ENCODE data around the gene OGDH.
"Not testable (repeated sequence)": the region's sequence is repeated elsewhere in the genome, so short reads cannot be mapped to it uniquely, and the experiment has no call there.

The OGDH gene

GRCh38 chr7:44673324-44673723 lies 66.9 kb downstream of the OGDH start:
- no peak for DNase-seq

- no peak for DNase-seq
Observed at GRCh38 chr7:44673771-44674170, 67.3 kb downstream of the OGDH start.

- no peak for DNase-seq
Observed at GRCh38 chr7:44674381-44674780, 68.0 kb downstream of the OGDH start.

GRCh38 chr7:44676776-44677175 lies 70.3 kb downstream of the OGDH start:
- DNase-seq: no peak

DNA sequence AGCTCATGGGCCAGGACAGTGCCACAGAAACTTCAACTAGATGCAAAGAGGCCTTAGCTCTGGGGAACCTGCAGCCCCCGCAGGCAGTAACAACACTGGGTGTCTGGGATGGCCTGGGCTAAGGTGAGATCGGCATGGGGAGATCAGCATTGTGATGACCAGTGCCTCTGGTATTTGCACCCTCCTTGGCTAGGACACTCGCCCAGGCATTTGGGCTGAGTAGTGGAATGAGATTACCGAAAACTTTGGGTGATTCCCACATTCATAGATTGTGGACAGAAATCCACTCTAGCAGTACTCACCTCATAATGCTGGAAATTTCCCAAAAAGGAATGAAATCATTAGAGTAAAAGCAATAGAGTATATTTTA lies 71.7 kb downstream of the OGDH start:
- peak; percentile 2 for DNase-seq

DNA sequence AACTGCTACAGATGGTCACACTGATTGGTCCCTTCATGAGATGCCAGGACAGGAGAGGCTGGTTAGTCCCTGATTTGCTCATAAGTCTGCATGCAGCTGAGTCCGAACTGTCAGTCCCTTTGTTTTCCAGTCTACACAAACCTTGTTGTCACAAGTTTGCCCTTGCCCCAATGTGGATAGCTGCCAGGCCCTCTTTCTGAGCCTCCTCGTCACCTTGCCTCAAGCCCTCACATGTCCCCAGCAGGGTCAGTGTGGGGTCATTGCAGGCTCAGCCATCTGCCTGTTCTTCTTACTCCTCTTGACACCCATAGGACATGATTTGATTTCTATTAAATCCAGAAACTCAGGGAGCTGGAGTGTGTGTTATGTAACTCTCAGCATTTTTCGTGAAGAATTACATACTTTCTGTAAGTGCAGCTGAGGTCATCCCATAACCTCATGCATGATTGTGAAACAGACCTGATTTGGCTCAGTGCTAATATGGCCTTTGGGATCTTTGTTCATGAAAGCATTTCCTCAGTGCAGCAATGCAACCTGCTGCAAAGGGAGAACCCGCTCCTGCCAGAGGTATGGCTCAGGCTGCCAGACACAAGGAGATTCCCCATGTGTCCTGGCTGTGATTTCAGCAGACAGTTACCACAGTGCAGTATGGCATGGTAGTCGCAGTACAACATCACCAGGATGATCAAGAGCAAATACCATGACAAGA lies 72.2 kb downstream of the OGDH start:
- DNase-seq: peak; percentile 63

DNA sequence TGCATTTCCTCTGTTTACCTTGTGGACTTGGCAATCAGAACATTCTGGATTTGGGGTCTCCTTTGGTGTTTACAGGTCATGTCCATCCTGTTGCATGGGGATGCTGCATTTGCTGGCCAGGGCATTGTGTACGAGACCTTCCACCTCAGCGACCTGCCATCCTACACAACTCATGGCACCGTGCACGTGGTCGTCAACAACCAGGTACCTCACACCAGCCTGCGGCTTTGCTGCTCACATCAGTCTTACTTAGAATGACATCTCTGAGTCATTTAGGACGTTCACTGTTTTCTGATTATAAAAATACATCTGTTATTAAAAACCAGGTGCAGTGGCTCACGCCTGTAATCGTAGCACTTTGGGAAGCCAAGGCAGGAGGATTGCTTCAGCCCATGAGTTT lies 75.2 kb downstream of the OGDH start:
- DNase-seq: no peak

DNA sequence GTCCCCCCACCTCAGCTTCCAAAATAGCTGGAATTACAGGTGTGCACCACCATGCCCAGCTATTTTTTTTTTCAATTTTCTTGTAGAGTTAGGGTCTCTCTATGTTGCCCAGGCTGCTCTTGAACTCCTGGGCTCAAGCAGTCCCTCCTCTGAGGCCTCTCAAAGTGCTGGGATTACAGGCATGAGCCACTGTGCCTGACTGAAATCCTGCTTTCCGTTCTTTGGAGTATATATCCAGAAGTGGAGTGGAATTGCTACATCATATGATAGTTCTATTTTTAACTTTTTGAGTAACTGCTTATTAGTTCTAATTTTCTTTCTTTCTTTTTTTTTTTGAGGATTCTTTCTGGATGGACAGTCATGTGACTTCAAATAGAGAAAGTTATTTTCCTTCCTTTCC lies 79.3 kb downstream of the OGDH start:
- no peak for DNase-seq

DNA sequence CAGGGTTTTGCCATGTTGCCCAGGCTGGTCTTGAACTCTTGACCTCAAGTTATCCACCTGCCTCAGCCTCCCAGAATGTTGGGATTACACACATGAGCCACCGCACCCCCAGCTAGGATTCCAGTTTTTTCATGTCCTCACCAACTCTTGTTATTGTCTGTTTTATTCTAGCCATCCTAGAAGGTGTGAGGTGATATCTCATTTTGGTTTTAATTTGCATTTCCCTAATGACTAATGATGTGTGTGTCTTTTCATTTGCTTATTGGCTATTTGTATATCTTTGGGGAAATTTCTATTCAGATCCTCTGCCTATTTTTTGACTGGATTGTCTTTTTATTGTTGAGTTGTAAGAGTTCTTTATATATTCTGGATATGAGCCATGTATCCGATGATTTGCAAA lies 83.0 kb downstream of the OGDH start:
- DNase-seq: no peak

DNA sequence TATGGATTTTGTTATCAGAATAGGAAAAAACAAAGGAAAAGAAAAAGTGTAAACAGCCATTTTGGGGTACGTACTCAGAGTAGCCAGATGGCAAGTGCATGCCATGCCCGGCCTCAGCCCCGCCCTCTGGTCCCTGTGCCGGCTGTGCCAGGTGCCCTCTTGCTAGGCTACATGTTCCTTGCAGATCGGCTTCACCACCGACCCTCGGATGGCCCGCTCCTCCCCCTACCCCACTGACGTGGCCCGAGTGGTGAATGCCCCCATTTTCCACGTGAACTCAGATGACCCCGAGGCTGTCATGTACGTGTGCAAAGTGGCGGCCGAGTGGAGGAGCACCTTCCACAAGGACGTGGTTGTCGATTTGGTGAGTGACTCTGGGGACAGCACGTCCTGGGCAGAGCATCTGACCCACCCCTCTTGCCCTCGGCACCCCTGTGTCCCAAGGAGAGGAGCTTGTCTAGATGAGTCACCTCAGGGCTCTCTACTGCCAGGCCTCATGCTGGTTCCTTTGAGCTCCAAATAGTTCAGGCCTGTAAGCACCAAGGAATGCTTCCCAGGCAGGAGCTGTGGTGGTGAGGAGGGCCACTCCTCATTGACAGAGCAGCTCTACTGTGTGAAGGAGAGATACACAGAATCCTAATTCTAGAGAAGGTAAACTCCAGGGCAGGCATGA lies 87.3 kb downstream of the OGDH start:
- peak; percentile 83 for DNase-seq

DNA sequence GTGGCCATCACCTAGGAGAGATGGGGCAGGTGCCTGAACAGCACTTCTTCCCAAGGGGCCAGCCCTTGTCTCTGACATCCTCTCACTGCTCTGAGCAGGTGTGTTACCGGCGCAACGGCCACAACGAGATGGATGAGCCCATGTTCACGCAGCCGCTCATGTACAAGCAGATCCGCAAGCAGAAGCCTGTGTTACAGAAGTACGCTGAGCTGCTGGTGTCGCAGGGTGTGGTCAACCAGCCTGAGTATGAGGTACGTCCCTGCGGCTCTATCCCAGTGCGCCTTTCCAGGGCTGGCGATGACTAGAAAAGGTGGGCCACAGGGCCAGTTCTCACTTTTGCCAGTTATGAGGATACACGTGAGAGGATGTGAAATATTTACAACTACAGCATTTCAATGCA lies 87.9 kb downstream of the OGDH start:
- no peak for DNase-seq

- DNase-seq: no peak
Observed at GRCh38 chr7:44694766-44695165, 88.3 kb downstream of the OGDH start.

DNA sequence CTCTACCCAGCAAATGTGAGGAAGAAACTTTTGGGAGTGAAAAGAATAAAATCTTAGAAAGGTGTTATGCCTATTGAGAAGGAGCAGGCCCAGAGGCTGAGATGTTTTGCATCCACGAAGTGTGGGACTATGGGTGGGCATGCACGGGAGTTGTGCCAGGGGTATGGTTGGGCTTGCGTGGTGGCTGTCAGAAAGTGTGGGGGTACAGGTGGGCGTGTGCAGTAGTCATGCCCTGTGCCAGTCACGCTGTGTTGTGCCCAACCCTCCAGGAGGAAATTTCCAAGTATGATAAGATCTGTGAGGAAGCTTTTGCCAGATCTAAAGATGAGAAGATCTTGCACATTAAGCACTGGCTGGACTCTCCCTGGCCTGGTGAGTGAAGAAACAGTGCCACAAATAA lies 89.3 kb downstream of the OGDH start:
- DNase-seq: no peak

DNA sequence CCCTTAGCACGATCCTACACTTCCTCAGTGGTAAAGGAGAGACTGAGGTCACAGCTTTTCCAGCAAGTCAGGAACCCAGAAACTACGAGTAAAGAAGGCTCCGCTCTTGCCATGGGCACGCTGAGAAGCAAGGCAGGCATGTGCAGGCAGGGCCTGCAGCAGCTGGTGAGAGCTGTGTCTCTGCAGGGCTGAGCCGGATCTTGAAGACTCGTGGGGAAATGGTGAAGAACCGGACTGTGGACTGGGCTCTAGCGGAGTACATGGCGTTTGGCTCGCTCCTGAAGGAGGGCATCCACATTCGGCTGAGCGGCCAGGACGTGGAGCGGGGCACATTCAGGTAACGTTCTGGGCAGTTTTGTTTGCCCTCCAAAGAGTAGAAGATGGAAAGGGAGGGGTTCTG lies 90.3 kb downstream of the OGDH start:
- DNase-seq: no peak

- DNase-seq: no peak
Observed at GRCh38 chr7:44697136-44698045, 91.0 kb downstream of the OGDH start.

- no peak for DNase-seq
Observed at GRCh38 chr7:44698046-44698580, 91.7 kb downstream of the OGDH start.

DNA sequence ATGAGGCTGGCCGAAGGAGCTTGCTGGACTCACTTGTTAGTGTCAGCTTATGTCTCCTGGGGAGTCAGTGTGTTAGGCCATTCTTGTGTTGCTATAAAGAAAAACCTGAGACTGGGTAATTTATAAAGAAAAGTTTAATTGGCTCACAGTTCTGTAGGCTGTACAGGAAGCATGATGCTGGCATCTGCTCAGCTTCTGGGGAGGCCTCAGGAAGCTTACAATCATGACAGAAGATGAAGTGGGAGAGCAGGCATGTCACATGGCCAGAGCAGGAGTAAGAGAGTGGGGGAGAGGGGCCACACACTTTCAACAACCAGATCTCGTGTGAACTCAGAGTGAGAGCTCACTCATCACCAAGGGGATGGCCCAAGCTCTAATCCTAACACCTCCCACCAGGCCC lies 93.2 kb downstream of the OGDH start:
- not testable (repeated sequence) for DNase-seq

GRCh38 chr7:44700322-44700721 lies 93.9 kb downstream of the OGDH start:
- no peak for DNase-seq

- not testable (repeated sequence) for DNase-seq
Observed at GRCh38 chr7:44703391-44703790, 97.0 kb downstream of the OGDH start.

GRCh38 chr7:44703921-44704320 lies 97.5 kb downstream of the OGDH start:
- no peak for DNase-seq

- no peak for DNase-seq
Observed at GRCh38 chr7:44705434-44705833, 99.0 kb downstream of the OGDH start.

DNA sequence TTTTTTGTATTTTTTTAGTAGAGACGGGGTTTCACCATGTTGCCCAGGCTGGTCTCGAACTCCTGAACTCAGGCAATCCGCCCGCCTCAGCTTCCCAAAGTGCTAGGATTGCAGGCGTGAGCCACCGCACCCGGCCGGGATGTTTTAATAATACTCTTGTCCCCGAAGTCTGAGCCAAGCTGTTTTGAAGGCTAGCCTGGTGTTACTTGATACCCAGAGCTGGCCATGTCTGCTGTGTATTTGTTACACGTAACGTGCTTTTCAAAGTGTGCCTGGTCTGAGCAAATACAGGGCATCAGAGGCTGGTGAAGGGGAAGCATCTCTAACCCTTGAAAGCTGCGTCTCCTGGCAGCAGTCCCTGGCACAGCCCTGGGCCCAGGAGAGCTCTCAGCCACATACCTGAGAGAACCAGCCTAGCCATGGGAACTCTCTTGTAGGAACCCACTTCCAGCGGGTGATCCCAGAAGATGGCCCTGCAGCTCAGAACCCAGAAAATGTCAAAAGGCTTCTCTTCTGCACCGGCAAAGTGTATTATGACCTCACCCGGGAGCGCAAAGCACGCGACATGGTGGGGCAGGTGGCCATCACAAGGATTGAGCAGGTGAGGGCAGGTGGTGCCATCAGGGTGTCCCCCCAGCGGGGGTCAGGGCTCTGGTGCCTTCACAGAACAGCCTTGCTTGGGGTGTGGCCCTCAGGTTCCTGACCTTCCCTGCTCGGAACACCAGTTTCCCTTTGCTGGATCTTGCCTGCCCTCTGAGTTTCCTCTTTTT lies 100.5 kb downstream of the OGDH start:
- DNase-seq: no peak

Data from fibroblast of skin of scalp (primary cell).